Activated naive CD4-positive, alpha-beta T cell treated with Interleukin-2 at 50 U/mL for 16 hours (primary cell): ENCODE results near the gene FCRL6.

Source experiments
- DNase-seq: peaks from one replicate; pipeline ENCODE4 v3.0.0-alpha.2; 2020

FCRL6 gene, protein sequence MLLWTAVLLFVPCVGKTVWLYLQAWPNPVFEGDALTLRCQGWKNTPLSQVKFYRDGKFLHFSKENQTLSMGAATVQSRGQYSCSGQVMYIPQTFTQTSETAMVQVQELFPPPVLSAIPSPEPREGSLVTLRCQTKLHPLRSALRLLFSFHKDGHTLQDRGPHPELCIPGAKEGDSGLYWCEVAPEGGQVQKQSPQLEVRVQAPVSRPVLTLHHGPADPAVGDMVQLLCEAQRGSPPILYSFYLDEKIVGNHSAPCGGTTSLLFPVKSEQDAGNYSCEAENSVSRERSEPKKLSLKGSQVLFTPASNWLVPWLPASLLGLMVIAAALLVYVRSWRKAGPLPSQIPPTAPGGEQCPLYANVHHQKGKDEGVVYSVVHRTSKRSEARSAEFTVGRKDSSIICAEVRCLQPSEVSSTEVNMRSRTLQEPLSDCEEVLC

DNA sequence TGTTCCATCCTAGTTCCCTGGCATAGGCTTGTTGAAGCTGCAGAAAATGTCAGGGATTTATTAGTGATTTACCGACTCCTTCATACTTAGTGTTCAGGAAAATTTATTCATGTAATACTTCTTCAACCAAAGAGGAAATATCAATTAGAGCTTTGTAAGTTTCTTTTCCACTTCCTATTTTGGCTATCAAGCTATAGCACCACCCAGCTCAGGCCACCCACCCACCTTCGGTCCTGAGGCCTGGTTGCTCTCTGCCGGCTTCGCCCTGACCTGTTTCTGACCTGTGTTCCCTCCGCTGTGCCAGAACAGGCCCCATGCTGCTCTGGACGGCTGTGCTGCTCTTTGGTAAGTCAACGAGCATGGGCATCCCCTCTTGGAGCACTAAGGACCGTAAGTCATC, at the start of gene FCRL6:
FCRL6 (plus strand) TSS at position 250 of the 400 bp plus-strand sequence; CDS start at position 315, 65 bp downstream.
- DNase-seq, result no peak

DNA sequence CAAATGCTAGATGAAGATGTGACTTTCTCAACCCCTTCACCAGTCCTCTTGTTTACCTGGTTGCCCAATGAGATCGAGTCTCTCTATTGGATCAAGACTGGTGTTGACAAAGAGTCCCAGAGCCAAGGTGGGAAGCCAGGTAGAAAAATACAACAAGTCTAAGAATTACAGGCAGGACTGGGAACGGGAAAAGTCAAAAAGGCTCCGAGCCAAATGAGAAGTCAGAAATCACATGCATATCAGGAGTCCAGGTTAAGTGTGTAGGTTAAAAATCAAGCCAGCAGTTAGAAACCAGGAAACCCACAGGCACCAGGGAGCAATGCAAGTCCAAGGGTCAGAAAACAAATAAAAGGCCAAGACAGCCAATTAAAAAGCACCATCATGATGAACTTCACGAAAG, 48.8 kb upstream of the FCRL6 start:
- DNase-seq, result no peak

DNA sequence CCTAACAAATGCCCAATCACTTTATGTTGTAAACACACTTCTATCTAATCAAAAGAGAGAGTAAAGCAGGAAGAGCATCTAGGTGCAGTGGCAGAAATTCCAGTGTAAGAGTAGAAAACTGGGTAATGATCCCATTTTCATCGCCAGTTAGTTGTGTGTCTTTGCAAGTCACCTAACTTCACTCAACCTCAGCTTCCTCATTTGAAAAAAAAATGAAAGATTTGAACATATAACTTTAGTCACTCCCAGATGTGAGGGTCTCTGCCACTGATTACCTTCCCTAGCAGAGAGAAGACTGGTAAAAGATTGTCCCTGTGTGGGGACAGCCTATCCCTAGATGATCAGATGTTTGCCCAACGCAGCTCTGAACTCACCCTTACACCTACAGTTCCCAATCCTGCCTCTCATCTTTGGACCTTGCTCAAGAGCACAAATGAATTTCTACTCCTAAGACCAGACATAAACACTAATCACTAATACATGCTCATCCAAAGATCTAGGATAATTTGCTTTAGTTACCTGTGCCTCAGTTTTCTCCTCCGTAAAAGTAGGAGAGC, 46.6 kb upstream of the FCRL6 start:
- no peak for DNase-seq

DNA sequence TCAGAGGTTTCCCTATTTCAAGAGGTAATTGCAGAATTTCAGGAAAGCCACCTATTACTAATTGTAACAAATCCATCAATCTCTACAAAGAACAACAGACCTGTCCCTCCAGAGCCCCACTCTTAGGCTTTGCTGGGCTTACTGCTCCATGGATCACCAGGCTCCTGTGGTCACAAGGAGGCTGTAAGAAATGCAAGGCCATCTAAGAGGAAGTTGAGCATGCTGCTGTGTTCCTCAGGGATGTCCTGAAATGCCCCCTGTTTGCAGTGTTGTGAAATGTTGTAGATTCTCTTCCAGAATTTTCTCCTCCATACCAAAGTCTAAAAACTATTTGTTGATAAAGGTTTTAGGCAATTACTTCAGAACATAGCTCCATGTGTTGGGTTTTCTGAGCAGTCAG, 45.8 kb upstream of the FCRL6 start:
- no peak for DNase-seq

DNA sequence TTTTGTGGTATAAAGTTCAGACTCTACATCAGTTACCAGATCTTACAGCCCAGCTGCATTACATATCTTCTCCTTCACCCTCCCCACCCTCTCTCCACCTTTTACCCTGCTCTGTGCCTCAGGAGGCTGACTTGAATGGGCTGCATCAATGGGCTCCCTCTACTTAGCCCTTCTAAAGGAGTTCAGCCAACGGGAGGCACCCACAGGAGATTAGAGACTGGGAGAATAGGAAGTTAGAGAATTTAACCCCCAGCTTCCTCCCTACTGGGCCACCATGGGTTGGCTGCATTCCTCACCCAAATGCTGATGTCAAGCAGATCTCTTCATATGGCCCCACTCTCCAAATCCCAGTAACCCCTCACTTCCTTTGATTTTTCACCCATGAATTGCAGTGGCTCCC, 38.5 kb upstream of the FCRL6 start:
- DNase-seq, result no peak

DNA sequence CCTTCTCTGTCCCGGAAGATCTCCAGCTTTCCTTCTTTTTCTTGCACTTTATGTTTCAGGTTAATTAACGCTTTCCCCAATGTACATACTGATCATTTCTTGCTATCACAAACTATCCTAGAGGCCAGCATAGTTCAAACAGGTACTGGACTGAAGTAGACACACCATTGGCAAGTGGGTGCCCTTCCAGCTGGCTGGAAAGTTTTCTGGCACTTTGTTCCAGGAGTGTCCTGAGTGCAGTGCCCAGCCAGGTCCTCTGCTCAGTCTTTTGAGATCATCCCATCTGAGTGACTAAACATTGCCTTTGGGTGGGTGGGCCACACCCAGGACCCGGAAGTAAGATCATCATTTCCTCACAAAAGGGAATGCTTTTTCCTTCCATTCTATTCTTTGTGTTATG, 36.4 kb upstream of the FCRL6 start:
- DNase-seq, result no peak

DNA sequence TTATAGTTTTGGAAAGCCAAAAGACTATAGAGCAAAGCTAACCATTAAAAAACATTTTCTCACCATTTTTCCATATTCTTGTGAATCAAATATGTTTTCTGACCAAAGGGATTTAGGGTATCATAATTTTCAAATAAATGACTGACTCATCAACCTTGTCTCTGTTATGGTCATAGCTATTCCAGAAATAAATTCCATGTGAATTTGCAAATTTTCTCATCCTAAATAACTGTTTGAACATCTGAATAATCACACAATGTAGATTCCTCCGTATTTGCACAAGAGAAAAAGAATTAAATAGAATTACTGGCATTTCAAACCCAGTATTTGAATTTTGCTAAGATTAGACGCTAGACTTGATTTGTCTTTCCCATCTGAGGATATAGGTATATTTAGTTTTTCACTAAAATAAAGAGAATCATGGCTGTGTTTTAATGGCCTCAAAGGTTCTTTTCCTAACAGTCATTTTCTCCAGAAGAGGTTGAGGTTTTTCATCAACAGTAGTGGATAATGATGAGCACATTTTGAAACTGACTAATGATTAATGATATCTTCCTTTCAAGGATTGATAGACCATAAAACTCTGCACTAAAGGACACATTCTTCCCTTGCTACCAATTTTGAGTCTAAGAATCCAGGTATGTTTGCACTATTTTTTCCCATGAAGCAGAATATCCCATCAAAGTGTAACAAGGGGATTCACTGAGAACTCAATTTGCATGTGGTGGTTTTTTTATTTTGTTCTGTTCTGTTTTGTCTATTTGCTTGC, 30.8 kb upstream of the FCRL6 start:
- DNase-seq, result no peak

DNA sequence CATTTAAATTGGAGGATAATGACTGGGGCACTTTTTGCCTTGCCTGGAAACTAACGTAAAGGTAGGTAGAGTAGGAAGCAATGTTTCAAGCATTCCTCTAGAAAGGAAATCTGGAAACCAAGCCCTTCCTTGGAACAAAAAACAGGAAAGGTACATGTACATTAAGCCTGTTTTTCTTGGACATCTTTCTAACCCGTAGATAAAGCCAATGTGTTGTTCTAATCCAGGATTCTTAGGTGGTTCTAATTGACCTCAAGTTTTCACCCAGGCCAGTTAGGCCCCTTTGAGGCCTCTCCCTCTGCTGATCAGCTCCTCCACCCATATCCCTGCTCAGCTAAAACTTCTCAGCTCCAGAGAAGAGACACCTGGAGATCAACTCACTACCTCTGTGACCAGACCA, 27.7 kb upstream of the FCRL6 start:
- no peak for DNase-seq

DNA sequence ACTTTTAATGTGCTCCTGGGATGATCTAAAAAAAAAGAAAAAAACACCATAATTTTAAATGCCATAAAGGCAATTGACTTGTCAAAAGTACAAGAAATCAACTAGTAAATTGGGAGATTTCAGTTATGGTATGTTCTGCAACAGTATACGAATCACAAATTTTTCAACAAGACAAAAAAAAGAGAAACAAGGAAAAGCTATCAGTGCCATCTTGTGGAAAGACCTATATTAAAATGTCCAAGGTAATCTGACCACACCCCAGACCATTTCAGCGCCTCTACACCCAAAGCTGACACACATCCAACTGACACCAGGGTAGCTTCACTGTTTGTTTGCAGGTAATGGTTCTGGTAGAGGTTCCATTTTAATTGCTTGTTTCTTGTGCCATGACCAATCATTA, 26.4 kb upstream of the FCRL6 start:
- no peak for DNase-seq

DNA sequence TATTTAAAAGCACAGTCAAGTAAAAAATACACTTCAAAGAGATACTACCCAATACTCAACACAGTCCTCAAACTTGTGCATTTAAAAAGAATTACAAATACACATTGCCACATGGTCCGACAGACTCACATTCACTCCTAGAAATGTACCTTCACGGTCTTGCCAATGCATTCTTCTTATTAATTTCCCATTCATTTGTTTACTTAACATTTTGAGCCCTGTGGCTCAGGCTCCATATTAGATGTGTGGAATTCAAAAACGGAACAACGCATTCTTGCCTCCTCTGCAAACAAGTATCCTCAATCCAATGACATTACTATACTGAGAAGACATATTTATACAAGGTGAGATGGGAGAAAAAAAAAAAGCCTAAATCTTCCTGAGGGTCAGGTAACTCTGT, 23.9 kb upstream of the FCRL6 start:
- no peak for DNase-seq

DNA sequence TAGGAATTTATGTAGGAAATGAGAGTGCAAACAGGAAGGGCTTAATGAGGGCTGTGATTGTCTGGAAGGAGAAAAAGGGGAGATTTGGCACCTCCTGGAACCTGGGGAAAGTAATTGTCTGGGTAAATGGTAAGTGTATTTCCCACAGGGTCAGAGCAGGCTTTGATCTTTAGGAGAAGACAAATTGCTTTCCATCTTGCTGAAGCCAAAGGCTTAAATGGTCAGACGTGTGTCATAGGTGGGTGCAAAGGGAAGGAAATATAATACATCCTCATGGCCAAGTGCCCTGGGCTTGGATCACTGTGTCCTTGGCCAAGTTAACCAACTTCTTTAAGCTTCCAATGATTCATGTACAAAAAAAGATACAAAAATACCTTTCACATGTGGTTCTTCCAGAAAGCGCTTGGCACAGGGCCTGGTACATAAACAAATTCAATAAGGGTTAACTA, 22.7 kb upstream of the FCRL6 start:
- DNase-seq, result no peak

DNA sequence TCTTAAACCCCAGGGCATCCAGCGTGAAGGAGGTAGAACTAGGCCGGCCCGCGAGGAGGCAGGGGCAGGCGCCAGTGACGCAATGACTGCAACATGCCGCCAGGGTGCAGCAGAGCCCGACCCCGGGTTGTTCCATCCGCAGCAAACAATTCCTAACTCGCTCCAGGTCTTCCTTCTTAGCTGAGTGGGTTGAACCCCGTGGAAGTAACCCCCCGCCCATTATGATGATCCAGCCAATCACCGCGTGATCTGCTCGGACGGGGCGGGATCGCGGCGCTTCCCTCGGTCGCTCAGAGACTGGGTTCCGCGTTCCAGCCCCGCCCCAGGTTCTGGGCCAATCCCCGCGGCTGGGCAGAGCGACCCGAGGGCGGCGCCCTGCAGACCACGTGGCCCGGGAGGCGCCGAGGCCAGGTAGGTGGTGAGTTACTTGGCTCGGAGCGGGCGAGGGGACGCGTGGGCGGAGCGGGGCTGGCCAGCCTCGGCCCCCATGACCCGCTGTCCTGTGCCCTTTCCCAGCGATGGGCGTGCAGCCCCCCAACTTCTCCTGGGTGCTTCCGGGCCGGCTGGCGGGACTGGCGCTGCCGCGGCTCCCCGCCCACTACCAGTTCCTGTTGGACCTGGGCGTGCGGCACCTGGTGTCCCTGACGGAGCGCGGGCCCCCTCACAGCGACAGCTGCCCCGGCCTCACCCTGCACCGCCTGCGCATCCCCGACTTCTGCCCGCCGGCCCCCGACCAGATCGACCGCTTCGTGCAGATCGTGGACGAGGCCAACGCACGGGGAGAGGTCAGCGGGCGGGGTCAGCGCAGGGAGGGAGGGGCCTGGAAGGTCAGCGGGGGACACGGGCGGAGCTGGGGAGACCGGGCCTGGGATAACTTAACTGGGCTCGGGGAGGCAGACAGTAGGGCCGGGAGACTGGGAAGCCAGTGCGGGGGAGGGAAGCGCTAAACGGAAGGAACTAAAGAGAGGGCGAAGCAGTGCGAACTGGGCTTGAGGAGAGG, 21.3 kb upstream of the FCRL6 start, which contains the start of gene DUSP23:
DUSP23 (plus strand) TSS at position 380 of the 1,000 bp plus-strand sequence; CDS start at position 519, 139 bp downstream.
- DNase-seq, result peak; percentile 98

DNA sequence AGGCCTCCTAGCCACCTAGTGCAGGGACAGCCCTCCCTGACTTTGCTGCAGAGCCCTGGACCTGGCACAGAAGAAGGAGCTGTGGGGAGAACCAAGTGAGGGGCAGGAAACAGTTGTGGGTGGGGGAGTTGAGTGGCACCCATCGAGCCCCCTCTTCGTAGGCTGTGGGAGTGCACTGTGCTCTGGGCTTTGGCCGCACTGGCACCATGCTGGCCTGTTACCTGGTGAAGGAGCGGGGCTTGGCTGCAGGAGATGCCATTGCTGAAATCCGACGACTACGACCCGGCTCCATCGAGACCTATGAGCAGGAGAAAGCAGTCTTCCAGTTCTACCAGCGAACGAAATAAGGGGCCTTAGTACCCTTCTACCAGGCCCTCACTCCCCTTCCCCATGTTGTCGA, 20.2 kb upstream of the FCRL6 start:
- DNase-seq, result no peak

DNA sequence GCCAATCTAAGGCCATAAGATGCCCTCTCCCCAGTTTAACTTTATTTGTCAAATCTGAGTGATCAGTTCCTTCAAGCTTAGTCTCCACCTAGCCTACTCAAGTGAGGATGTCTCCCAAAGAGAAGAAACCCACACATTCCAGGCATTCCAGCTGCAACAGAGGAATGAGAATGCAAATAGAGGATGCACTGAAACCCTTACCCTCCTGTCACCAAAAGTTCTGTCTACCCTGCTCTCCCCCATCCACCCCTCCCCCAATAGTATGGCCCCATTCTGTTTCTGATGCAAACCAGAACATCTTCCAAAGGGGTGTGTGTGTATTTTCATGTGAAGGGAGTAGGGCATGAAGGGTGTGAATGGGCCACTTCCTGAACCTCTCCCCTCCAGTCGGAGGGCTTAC, 18.4 kb upstream of the FCRL6 start:
- no peak for DNase-seq

DNA sequence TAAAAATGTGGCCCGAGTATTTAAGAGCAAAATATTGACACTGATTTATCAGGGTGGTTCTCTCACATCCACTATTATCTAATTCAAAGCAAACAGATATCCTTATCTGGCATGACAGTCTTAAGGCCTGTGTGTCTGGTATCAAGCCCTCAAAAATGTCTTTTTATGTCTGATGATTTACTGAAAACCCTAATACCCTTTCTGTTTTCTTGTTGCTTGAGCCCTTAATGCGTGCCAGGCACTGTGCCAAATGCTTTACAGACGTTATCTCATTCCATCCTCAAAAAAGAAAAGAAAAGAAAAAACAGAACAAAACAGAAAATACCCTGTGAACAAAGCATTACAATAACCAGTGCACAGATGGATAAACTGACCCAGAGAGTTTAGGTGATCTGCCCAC, 15.7 kb upstream of the FCRL6 start:
- DNase-seq, result no peak

DNA sequence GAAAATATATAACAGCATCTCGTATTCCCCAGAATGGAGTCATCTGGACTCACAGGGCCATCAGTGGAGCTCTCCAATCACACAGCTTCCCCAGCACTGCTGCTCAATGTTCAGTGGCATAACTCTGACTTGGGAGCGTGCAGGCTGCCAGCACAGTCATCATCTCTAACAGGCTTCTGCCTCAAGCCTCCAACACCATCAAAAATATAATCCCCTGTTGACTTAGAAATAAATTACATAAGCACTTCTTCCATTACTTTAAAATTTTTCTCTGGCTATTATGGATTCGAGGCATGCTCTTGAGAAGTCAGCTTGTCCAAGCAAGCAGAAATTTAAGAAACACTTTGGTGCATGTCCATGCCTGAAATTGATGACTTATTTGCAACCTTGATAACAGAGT, 15.2 kb upstream of the FCRL6 start:
- DNase-seq, result no peak

DNA sequence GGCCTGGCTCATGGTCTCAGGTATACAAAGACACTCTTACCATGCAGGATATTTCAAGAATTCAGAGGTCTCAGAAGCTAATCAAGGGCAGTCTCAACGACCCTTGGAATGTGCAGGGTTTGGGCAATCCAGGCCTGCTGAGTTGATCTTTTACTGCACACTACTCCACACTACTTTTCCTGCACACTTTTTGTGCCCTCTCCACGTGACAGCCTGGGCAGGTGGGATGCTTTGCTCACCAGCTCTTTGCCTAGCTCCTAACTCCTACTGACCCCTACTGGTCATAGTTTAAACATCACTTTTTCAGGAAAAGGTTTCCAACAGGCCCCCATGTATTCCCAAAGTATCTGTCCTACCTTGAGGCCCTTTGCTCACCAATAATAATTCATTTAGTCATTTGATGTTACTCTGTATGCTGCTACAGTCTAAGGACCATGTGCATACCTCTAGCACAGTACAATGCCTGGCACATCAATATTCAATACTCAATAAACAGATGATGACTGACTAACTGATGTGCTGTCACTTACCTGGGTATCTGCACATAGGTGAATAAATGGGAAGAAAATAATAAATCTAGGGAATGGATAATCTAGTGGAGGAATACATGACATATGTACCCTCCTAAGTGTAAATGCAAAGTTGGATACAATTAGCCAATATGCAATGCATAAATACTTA, 11.8 kb upstream of the FCRL6 start:
- DNase-seq, result no peak

DNA sequence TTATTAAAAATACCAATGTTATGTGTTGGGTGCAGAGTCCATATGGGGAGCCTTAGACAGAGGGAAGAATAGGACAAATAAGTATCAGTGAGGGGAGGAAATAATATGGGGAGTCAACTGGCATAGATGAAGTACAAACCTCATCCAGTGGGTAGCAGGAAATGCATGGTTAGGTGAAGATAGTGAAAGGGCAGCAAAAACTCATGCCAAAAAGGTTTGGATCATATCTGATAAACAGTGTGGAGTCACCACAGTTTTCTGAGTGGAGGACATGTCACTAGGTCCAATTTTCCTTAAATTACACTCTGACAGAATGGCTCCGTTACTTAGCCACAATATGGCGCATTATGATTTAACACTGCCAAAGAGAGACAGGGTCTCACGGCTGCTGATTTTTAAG, 11.1 kb upstream of the FCRL6 start:
- DNase-seq, result no peak

DNA sequence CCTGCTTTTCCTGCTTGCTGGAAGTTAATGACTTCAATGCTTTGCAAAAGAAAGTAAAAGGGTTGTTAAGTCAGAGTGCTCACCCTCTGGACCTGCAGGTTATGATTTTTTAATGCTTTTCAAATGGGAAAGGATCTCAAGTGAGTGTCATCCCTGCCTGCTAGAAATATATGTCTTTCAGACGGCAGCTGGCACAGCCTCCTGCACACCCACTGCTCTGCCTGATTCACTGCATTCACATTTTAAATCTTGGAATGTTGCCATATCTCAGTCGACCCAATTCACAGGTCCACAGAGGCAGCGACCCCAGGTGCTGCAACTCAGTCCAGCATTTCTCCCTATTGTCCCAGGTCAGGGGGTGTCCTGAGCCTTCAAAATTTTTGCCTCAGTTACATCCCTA, 10.7 kb upstream of the FCRL6 start:
- no peak for DNase-seq

DNA sequence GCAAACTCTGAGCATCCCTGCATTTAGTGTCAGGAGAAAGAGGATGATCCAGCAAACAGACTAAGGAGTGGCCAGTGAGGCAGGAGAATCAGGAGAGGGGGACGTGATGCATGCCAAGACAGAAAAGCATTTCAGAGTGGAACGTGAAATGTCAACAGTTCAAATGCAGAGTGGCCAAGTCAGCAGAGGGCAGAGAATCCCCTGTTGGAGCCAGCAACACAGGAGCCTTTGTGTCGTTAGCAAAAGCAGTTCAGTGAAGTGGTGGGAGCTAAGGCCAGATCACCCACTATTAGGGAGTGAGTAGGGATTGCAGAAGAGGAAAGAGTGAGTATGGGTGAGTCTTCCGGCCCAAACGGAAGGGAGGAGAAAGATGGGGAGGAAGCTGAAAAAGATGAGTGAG, 6.6 kb upstream of the FCRL6 start:
- no peak for DNase-seq

DNA sequence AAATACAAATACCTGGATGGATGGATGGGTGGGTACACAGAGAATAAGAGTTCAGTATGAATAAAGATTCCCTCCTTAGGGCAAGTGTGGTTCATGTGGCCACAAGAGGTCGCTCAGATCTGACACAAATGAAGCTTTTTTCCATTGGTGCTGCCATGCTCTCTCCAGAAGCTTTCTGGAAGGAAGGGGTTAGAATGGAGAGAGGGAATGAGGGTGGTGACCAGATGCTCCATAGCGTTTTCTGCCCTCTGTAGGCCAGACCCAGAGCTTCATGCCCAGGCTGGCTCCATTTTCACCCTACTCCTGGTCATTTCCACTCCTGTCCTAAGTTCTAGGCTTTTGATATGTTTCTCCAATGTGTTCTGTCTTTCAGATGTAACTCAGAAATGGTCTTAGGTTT, 3.3 kb upstream of the FCRL6 start:
- peak; percentile 36 for DNase-seq

DNA sequence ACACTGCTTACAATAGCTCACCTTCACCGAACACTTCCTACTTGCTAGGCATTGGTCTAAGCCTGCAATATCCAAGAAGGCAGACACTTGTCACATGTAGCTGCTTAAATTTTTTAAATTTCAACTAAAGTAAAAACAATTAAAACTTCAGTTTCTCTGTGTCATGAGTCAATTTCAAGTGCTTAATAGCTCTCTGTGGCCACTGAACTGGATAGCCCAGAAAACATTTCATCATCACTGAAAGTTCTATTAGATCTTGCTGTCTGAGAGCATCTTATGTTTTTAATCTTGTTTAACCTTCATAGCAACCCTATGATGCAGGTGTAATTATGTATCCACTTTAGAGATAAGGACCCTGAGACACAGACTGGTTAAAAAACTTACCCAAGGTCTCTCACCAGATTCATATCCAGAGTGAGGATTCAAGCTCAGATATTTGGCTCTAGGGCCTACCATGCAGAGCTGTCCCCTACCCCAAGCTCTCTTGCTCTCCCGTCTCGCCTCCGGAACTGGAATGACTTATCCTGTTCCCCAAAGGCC, 2.6 kb upstream of the FCRL6 start:
- no peak for DNase-seq
